GM12801 (cell line): ENCODE measurements around the gene ATR.

Experiments used
- CTCF ChIP-seq: IDR thresholded peaks from one replicate; pipeline ENCODE4 v1.5.1; 2011; ENCODE audit warnings: control low read depth; ENCODE audit not compliant: insufficient read length; ENCODE audit errors: extremely low read depth

Gene ATR

GRCh38 chr3:142450881-142451280, 127.7 kb downstream of the ATR start:
- TF ChIP-seq CTCF: no peak

- TF ChIP-seq CTCF: no peak
Observed at GRCh38 chr3:142450189-142450588, 128.3 kb downstream of the ATR start.

- no peak for TF ChIP-seq CTCF
Observed at GRCh38 chr3:142447852-142448823, 130.4 kb downstream of the ATR start, which contains the start of gene XRN1. XRN1 (minus strand) TSS chr3:142448037; CDS start chr3:142447944, 93 bp downstream.

GRCh38 chr3:142447301-142447851, 131.2 kb downstream of the ATR start:
- TF ChIP-seq CTCF: no peak

GRCh38 chr3:142445816-142446254, 132.7 kb downstream of the ATR start:
- TF ChIP-seq CTCF: no peak

GRCh38 chr3:142444343-142444742, 134.2 kb downstream of the ATR start:
- TF ChIP-seq CTCF: no peak

GRCh38 chr3:142436951-142437585, 141.5 kb downstream of the ATR start:
- no peak for TF ChIP-seq CTCF
